ENCODE measurements around the gene CCL7.
A peak's percentile ranks its signal among the peaks of the same experiment; 100 is the strongest.

CCL7 gene

GRCh38 chr17:34246881-34247280 lies 23.1 kb upstream of the CCL7 start:
- DNase-seq (ENCODE audit: low read depth, low spot score): no peak

GRCh38 chr17:34248511-34249024 lies 21.5 kb upstream of the CCL7 start:
- no peak for DNase-seq (ENCODE audit: low read depth, low spot score)

DNA sequence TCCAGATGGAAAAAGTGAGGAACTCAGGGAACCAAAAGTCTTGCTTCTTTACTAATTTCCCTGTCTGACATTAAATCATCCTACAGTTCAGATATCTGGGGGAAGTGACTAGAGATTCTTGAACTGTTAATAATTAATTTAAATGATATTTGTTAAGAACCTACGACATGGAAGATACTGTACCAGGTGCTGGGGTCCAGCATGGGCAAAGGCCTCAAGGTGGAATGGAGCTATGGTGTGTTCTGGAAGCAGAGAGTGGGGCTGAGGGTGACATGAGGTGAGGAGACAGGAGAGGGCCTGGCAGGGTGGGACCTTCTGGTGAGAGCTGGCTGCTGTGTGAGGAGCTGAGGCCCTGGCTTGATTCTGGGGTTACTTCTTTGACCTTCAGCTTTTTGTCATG lies 21.0 kb upstream of the CCL7 start:
- no peak for DNase-seq (ENCODE audit: low read depth, low spot score)

DNA sequence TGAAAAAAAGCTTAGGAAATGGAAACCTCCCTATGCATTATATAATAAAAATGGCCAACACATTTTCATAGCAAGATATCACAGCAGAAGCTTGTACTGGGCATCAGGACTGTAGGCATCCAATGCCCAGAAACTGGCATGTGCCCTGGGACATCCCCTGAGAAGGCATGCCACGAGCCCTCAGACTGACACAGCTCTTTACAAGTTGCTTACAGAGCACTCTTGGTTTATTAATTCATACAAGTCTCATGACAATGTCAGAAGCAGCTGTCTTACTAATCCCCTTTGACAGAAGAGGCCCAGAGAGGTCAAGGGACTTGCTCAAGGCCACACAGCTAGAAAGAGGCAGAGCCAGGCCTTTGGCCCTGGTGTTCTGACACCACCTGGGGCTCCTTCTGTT lies 20.5 kb upstream of the CCL7 start:
- no peak for DNase-seq (ENCODE audit: low read depth, low spot score)

GRCh38 chr17:34251186-34251585 lies 18.8 kb upstream of the CCL7 start:
- no peak for DNase-seq (ENCODE audit: low read depth, low spot score)

- no peak for DNase-seq (ENCODE audit: low read depth, low spot score)
Observed at GRCh38 chr17:34252095-34252443, 18.0 kb upstream of the CCL7 start.

- peak; percentile 32 for DNase-seq (ENCODE audit: low read depth, low spot score)
Observed at GRCh38 chr17:34252444-34253138, 17.4 kb upstream of the CCL7 start.

DNA sequence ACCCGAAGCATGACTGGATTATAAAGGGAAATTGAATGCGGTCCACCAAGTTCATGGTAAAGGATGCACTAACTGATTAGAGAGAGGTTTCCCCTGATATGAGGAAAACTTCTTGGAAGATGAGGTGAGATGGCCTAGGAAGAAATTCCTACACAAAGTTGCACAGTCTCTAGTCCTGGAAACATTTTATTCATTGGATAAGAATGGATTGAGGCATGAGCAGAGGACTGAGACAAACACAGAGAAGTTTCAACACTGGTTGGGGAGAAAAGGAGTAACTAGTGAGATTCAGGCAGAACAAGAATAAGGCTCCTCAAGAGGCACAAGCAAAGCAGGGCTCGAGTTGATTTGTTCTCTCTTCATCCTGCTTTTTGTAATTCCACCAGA lies 16.9 kb upstream of the CCL7 start:
- no peak for DNase-seq (ENCODE audit: low read depth, low spot score)

DNA sequence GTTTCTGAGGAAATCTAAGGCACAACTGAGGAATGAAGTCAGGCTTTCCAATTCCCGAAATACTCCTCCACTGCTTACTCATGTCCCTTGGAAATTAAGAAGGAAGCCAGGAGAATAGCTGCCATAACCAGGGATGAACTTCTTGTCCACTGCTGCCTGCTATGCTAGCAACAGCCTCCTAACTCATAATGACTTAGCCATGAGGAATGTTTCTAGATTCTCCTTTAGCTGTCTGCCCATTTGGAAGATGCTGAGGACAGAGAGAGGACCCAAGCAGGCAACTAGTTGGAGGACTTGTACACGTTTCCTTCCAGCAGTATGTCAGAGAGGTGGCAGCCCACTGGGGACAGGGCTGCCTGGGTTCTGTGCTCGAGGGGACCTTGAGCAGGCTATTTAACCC lies 15.9 kb upstream of the CCL7 start:
- DNase-seq (ENCODE audit: low read depth, low spot score): no peak

GRCh38 chr17:34254651-34255380 lies 15.2 kb upstream of the CCL7 start, which contains the start of gene CCL2:
Gene CCL2 (plus strand): TSS chr17:34255285. CDS start chr17:34255350, 65 bp downstream.
- peak; percentile 91 for DNase-seq (ENCODE audit: low read depth, low spot score)

DNA sequence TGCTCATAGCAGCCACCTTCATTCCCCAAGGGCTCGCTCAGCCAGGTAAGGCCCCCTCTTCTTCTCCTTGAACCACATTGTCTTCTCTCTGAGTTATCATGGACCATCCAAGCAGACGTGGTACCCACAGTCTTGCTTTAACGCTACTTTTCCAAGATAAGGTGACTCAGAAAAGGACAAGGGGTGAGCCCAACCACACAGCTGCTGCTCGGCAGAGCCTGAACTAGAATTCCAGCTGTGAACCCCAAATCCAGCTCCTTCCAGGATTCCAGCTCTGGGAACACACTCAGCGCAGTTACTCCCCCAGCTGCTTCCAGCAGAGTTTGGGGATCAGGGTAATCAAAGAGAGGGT lies 14.7 kb upstream of the CCL7 start:
- no peak for DNase-seq (ENCODE audit: low read depth, low spot score)

- no peak for DNase-seq (ENCODE audit: low read depth, low spot score)
Observed at GRCh38 chr17:34255841-34256240, 14.2 kb upstream of the CCL7 start.

DNA sequence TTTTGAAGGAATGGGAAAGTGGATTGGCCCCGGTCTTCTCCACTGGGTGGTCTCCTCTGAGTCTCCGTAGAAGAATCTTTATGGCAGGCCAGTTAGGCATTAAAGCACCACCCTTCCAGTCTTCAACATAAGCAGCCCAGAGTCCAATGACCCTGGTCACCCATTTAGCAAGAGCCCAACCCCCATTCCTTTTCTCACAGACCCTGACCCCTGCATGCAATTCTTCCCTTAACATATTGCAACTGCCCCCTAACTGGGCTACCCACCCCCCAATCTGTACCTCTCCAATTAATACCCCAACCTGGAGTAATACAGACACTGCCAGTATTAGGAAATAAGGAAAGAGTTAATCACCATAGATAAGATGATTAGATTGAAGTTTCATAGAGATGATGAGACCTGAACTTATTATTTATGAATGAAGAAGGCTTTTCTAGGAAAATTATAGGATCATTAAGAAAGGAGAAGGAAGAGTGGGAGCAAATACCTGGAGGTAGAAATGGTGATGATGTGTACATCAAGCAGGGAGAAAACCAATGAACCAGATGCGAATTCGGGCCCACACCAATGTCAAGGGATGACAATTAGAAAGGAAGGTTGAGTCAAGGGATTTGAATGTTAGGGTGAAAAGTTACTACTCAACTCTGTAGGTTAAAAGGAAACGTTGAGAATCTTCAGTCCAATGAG lies 12.6 kb upstream of the CCL7 start:
- no peak for DNase-seq (ENCODE audit: low read depth, low spot score)

DNA sequence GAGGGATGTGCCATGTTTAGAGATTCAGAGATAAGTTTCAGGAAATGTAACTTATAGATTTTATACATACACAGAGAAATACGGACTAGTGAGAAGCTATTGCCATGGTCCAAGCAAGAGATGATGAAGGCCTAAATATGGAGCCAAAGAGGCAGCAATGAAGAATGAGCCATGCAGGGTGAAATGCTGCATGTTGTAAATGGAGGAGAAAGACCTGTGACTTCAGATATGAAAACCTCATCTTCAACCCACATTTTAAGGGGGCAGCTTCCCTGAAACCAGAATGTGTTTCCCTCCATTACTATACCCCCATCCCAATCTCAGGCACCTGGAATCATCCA lies 12.1 kb upstream of the CCL7 start:
- DNase-seq (ENCODE audit: low read depth, low spot score): no peak

DNA sequence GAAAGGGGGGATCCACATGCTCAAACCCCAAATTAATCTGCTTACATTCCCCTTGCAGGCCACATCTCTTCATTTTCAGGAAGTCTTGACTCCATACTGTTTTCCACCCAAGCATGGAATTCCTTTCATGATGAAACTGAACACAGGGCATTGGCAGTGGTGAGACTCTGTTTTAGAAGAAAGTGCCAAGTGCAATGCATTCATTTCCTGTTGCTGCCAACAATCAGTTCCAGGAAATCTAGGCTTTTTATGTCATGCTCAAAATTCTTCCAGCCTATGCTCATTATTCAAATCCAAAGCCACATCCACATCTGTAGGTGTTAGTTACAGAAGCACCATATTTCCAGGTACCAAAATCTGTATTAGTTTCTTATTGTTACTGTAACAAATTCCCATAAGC lies 10.9 kb upstream of the CCL7 start:
- DNase-seq (ENCODE audit: low read depth, low spot score): no peak

- DNase-seq (ENCODE audit: low read depth, low spot score): no peak
Observed at GRCh38 chr17:34260861-34261260, 9.2 kb upstream of the CCL7 start.

- DNase-seq (ENCODE audit: low read depth, low spot score): no peak
Observed at GRCh38 chr17:34261568-34262337, 8.3 kb upstream of the CCL7 start.

- no peak for DNase-seq (ENCODE audit: low read depth, low spot score)
Observed at GRCh38 chr17:34265711-34266110, 4.3 kb upstream of the CCL7 start.

- no peak for DNase-seq (ENCODE audit: low read depth, low spot score)
Observed at GRCh38 chr17:34275881-34276280, 5.9 kb downstream of the CCL7 start.

GRCh38 chr17:34276826-34277225 lies 6.8 kb downstream of the CCL7 start:
- DNase-seq (ENCODE audit: low read depth, low spot score): no peak

DNA sequence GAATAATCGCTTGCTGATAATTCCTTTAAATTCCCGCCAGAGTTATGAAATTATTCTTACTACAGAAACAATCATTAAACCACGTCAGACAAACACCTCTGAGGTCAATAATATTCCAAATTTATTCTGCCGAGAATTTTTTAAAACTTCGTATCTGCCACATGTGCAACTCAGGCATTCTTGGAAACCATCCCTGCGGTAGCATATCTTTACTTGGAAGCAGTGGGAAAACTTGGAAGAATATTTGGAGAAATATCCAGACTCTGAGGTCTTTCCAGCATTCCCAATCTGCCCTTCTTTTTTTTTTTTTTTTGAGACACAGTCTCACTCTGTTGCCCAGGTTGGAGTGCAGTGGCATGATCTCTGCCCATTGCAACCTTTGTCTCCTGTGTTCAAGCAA lies 13.6 kb downstream of the CCL7 start:
- DNase-seq (ENCODE audit: low read depth, low spot score): no peak

DNA sequence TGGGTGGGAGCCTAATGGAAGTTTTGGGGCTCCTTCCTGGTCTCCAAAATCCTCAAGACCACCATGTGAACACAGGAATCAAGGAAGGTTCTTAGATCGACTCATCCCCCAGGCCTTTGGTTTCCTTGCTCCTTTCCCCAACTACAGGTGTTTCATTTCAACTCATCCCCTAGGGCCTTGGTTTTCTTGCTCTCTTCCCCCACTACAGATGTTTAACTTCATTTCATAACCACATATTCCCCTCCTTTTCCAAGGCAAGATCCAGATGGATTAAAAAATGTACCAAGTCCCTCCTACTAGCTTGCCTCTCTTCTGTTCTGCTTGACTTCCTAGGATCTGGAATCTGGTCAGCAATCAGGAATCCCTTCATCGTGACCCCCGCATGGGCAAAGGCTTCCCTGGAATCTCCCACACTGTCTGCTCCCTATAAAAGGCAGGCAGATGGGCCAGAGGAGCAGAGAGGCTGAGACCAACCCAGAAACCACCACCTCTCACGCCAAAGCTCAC lies 15.3 kb downstream of the CCL7 start, which contains the start of gene CCL11:
CCL11 (plus strand) TSS at position 457 of the 507 bp plus-strand sequence. CDS start 67 bp downstream, outside the sequence.
- no peak for DNase-seq (ENCODE audit: low read depth, low spot score)

Data from ELF-1 (cell line).